GM19328 (cell line): ENCODE data around the gene RNF182.
"Not testable (repeated sequence)": the region's sequence is repeated elsewhere in the genome, so short reads cannot be mapped to it uniquely, and the experiment has no call there.

ENCODE experiments used
- ATAC-seq: cut with Tn5 transposase; IDR thresholded peaks from one replicate; pipeline ENCODE4 v1.9.1; 2021; ENCODE audit warnings: mild to moderate bottlenecking, moderate library complexity; ENCODE audit not compliant: unreplicated experiment

Gene RNF182

DNA sequence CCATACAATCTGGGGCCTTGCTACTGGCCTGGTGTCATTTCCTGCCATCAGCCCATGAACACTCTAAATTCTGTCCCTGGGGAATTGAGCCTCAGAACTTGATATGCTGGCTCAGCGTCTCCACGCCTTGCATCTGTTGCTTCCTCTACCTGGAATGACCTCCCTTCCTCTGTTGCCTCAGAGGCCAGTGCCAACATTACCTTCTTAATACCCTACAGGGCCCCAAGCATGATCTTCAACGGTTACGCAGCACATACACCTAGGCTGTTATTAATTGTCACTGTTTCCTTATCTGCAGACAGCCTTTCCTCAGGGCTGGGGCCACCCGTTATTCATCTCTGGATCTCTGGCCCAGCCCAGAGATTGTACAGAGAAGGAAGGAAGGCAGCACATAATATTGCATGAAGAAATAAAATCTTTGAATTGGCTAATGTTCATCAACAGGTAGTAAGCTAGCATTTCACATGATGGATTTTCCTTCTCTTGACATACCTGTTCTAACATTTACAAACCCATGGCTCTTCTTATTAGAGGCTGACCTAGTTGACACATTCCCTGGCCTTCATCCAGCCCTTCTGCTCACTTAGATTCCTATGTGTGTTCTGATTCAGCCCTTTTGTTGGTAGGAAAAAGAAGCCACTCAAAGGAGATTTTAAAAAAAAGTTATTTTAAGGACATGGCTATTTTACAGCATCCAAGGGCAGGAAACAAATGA lies 8.4 kb upstream of the RNF182 start:
- ATAC-seq: no peak

DNA sequence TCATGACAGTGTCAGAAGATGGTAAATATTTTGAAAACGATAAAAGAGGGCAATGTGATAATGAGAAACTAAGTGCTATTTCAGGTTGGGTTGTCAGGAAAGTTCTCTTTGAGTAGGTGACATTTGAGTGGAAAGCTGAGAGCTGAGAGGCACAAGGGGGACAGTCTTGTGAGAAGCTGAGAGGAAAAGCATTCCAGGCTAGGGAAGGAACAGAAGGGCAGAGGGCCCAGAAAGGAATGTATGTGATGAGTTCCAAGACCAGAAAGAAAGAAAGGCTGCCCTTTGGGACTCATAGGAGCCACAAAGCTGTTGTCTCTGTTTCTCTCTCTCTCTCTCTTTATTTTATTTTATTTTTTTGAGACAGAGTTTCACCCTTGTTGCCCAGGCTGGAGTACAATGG lies 7.6 kb upstream of the RNF182 start:
- ATAC-seq: no peak

DNA sequence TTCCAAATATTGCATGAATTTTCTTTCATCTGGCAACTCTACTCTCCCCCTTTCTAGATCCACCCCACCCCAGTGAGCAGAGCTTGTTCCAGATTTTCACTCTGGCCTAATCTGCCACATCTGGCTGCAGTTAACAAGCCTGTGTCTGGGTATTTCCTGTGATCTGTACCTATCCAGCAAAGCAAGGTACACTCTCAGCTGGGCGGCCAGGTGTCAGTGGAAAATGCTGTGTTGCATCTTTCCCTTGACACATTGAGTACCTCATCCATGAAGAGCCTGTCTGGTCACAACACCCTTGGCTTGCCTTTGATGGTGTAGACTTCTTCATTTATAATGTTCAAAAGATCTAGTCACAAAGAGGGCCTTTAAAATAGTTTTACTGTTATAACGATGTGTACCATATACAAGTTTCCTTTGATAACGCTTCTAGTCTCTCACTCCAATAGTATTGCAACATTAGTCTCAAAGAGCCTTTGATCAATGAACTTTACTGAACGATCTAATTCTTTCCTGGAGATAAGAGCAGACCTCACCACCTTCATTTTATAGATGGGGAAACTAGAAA lies 6.0 kb upstream of the RNF182 start:
- ATAC-seq: no peak

DNA sequence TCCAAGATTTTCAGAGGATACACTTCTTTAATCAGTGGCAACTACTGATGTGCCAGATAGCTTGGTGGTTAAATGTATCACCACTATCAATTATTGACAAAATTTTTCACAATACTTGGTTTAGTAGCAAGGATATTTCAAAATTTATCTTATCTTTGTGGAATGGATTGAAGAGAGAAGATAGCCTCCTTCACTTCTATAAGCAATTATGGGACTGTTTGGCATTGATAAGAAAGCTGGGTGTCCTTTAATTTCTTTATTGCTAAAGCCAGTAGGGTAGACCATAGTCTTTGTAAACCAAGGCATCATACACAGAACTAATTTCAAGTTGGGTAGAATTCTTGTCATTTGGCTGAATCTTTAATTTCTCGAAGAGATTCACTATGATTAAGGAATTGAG lies 4.9 kb upstream of the RNF182 start:
- no peak for ATAC-seq

DNA sequence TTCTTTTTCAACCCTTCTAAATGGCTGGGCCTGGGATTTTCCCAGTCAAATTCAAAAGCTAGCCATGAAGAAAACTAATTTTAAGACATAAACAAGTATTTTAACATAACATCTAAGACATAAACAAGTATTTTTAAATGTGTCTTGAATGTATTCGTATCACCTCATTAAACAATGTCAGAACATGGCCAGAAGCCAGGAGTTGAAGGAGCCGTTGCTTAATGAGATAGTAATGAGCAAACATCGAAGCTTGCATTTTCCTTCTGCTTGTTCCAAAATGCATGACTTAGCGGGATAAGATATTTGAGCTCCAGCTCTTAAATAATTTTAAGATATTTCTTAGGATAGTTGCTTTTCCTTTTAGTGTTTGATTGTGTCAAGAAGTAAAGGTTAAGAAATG lies 4.2 kb upstream of the RNF182 start:
- ATAC-seq: no peak

DNA sequence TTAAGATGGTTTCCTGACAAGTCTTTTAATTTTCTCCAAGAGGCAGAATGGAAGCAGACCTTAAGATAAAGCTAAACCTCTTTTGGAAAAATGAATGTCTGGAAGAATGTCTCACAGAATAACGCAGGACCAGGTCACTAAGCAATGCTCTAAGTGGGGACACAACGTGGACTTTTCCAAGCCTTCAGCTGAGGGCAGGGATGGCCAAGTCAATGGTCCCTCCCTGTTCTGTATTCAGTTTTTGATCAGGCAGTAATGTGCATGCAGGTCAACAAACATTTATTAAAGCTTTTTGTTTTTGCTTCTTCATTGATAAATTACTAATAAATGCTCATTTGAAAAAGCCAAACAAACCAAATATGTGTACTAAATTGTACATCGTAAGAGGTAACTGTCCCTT lies 2.0 kb upstream of the RNF182 start:
- ATAC-seq: no peak

DNA sequence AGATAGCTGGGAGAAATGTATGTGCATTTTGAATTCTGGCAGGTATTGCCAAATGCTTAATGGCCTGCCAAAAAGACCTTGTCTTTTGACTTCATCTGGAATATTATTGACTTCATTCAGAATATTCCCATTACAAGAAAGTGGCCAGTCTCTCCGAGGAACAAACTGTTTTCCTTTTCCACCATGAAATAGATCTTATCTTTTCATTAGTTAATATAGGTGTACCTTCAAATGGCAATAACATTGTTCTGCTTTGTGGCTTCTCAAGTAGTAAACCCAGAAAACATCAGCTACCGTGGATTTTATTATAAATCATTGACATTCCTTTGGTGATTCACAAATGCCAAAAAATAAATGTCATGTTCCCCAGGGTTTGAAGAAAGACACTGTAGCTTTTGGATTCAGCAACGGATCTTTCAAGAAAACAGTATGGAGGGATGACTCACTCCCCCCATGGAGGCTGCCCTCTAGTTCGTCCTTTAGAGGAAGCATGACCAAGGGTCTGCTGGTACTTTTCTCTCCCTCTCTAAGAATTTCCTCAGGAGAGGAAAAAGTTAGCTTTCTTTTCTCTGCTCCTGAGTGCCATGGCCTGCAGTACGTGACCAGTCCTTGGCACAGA lies 1.1 kb upstream of the RNF182 start:
- no peak for ATAC-seq

DNA sequence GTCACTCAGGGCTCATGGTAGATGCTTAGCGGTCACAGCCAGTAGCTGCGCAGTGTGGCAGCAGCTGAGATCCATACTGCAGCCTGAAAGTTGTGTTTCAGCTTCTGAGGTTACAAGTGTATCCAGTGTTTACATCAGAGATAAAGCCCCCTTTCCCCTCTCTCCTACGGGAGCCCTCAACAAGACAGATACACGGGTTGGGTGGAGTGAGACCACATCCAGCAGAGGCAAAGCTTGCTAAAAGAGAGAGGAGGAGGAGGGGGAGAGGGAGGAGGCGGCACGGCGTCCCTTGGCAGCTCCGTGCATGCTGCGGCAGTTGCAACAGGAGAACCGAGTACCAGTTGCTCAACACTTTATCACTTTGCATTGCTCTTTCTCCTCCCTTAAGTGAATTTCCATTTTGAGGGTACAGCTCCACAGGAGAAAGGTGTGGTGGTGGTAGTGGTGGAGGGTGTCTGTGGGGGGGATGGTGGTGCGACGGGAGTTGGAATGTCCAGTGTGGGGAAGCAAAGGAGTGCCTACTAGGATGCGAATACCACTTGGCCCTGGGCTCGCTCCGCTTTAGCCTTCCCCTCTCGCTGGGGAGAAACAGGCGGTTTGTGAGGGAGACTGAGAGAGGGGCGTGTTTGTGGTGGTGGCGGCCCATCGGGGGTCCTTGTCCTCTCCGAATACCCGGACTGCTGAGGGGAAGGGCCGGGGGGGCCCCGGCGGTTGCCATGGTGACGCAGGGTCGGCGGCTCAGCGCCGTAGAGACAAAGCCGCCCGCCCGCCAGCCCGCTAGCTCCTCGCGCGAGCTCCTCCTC lies 405 bp upstream of the RNF182 start:
- no peak for ATAC-seq

DNA sequence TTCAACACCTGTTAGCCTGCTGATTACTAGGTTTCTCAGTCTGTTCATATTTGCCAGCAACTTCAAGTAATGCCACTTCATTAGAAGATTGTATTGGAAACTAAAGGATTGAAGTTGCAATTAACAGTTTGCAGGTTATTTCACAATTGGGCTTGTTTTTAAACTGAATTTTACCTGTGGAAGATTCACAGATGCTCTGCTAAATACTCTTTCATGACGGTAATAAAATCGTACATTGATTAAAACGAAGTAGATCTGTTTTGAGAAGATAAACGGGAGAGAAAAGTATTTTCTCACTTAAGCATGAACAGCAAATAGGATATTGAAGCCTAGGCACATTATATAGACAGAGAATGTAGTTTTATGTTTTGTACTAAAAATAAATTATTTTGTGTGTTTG lies 1.6 kb downstream of the RNF182 start:
- ATAC-seq: no peak

DNA sequence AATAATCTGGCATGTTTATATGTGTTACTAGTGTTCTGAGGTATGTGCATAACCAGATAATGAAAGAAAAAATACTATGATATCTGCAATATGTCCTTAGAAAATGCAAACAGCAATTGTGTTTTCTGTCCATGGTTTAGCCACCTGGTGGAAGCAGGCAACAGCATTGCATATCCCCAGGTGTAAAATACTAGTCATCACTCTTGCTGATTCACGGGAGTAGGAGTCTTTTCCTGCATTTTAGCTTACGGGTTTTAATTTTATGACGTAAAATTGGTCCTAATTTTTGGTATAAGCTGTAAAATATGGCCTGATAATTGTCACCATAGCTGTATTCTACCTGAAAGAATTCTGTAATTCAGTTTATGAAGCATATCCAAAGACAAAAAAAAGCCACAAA lies 2.5 kb downstream of the RNF182 start:
- no peak for ATAC-seq

DNA sequence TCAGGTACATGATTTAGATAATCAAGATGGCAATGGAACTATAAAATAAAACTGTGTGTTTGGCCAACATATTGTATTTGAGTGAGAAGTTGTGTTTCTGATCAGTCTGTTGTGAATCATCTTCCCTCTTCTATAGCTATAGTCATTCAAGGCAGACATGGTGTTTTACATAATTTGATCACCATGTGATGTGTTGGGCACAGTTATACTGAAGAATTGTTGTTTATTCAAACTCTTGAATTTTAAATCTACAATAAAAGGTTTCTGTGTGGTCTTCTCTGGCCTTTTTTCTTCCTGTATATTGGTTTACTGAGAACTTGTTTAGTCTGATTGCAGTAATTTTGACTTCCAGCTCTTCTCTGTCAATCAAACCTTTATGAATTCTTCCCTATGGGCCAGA lies 4.4 kb downstream of the RNF182 start:
- ATAC-seq: no peak

DNA sequence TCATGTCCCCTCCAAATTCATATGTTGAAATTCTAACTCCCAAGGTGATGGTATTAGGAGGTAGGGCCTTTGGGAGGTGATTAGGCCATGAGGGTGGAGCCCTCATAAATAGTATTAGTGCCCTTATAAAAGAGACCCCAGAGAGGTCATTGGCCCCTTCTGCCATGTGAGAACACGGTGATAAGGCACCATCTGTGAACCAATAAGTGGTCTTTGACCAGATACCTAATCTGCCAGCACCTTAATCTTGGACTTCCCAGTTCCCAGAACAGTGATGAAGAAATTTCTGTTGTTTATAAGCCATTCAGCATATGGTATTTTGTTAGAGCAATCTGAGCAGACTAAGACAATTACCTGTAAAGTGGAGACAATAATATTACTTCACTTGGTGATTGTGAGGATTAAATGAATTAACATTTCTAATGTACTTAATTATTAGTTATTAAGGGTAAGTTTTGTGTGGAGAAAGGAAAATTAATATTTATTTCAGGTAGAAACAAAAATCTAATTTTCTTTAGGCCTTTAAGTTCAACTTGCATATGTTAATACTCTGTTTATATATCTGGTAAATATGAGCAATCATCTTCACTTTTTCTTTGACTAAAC lies 7.1 kb downstream of the RNF182 start:
- ATAC-seq: no peak

DNA sequence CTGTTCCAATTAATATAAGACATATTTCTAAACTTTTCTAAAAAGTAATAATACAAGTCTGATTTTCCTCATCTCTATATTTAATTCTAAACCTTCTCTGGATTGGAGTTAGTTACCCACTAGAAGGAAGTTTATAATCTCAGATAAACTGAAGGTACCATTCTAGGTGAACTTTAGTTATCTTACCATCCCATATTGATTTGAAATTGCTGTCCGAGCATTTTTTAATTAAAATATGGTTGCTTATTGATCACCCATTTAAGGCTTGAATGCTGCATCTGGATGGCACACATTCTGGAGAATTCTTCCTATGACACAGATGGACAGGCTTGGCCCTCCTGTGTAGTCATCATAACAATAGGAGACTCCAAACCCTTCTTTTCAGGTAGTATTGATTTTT lies 8.0 kb downstream of the RNF182 start:
- ATAC-seq: no peak

DNA sequence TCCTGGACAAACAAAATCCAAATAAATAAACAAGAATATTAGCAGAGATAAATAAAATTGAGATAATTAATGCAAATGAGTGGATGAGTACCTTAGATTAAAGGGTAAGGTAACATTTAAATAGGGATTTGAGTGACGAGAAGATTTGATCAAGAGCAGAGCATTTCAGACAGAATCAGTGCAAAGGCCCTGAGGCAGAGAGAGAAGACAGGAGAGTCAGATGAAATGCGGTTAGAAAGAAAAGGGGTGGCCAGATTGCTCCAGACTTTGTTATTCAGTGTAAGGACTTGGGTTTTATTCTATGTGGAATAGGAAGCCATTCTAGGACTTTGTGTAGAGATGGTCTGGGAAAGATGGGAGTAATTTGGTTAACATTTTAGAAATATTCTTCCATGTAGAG lies 10.0 kb downstream of the RNF182 start:
- no peak for ATAC-seq

DNA sequence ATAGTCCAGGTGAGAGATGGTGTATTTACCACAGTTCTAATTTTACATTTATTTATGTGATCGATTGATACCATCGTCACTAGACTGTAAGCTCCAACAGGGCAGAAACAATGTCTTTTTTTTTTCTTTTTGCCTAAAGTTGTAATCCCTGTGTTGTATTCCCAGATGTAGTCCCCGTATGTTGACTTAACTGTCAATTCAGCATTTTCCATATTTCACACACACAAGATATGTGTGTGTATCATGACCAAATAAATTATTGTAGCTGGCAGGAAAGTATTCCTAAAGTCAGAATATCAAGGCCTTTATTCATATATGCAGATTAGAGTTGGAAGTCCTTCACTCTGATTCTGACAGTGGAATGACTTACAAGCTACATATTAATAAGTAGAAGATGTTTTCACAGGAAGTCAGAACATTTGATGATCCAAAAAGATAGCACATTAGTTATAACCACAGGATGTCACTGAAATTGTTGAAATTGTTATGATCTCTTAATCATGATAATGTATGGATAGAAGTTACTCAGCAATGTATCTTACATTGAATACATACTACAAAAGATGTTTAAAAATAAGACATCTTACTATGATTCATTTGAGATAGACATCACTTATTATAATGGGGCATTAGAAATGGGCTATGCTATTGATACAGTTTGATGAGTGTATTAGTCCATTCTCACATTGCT lies 10.6 kb downstream of the RNF182 start:
- ATAC-seq: no peak

DNA sequence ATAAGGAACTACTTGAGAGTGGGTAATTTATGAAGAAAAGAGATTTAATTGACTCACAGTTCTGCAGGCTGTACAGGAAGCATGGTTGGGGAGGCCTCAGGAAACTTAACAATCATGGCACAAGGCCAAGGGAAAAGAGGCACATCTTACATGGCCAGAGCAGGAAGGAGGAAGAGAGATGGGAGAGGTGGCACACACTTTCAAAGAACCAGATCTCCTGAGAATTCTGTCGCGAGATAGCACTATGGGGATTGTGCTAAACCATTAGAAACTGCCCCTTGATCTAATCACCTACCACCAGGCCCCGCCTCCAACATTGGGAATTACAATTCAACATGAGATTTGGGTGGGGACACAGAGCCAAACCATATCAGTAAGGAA lies 11.1 kb downstream of the RNF182 start:
- not testable (repeated sequence) for ATAC-seq

DNA sequence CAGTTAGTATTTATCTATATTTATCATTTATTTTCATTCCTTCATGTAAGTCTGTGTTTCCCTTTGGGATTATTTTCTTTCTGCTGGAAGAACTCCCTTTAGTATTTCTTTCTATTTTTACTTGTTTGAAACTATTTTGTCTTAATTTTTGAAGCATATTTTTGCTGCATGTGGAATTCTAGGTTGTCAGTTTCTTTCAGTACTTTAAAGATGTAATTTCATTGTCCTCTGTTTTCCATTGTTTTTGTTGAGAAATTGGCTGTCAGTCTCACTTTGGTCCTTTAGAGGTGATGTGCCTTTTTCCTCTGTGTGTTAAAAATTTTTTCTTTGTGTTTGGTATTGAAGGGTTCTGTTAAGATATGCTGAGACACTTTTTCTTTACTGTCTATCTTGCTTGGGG lies 17.1 kb downstream of the RNF182 start:
- ATAC-seq: no peak

DNA sequence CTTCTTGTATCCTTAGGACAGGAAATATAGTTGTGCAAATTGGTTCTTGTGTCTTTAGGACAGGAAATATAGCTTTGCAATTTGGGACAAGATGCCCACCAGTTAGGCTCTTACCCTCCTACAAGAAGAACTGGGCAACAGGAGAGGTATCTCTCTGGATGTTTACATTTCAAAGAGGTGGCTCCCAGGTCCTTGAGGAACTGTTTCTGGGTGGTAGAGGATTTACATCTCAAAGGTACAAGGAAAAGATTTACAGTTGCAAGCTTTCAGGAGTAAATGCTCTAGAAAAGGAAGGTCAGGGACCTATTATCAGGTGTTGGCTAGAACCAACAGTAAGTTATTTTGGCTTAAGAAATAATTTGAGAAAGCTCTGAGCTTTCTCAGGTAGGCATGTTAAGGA lies 19.2 kb downstream of the RNF182 start:
- no peak for ATAC-seq

DNA sequence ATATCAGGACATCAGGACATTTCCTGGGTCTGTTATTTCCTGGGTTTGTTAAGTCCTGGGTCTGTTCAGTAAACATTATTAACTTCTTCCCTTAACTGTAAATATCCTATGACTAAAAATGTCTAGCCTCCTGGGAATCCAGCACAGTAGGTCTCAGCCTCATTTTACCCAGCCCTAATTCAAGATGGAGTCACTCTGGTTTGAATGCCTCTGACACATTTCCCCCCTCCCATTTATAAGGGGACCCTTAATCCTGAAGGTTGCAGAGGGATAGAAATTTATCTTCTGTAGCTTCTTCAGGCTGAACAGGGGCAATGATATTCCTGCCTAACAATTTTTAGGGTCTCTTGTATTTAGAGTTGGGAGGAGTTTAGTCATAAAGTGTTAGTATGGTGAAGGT lies 21.8 kb downstream of the RNF182 start:
- no peak for ATAC-seq

DNA sequence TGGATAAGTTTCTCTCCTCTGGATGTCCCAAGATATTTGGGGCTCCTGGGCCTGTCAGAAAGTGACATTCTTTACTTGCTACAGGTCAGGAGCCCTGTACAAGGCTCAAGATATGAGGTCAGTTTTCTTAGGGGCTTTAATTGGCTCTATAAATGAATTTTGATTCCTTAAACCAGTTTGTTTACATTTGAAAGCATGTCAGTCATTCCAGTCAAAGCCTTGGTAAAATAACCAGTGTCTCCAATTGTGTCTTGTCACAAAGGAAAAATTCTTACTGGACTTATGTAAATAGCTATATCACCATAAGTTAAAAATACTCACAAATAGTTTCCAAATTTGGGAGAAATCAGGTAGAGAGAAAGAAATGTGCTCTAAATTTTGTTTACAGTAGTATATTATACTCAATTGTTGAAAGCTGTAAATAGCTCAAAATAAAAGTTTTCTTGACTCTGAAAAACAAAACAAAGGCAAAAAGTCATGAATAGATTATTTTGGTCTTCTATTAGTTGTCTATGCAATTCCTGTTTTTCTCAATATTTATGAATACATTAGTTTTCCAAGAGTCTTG lies 22.9 kb downstream of the RNF182 start:
- ATAC-seq: no peak

DNA sequence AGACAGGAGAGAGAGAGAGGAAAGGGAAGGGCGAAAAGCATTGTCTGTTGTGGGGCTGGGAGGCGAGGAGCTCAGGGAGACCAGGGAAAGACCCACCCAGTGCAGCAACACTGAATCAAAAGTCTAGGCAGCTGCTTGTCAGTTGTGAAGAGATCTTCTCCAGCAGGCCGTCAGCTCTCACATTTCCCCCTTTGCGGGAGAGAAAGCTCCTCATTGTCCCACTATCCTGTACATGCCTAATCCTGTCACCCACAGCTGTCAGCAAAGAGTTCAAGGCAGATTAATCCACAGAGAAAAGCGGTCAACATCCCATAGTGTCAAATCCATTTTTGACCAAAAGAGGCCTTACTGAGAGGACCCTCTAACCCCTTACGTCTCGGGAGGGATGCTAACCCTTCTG lies 27.3 kb downstream of the RNF182 start:
- no peak for ATAC-seq
